Muscle of back (tissue), 11 donors: Measurements from ENCODE around the gene ACAA1. TPM values are rescaled to one million over a fixed set of nuclear protein-coding genes. Genes with fewer than 3 reads are reported as not detected.
"Not testable (repeated sequence)": the region's sequence is repeated elsewhere in the genome, so short reads cannot be mapped to it uniquely, and the experiment has no call there.

ENCODE experiments used
- DNase-seq, 3 donors: peaks; one replicate each; pipeline versions ENCODE4 v3.0.0 to v3.0.0-alpha.2; 2013
- polyA plus RNA-seq, 10 donors: library from polyadenylated mRNA; unstranded; fragments of 120-200 nt; gene quantifications; one replicate each; pipeline ENCODE4 v1.2.1, GENCODE V29; 2013; ENCODE audit not compliant: insufficient read length in 10 of 10

ACAA1 gene
- polyA plus RNA-seq, 10 donors = 27.6 to 37.4 (median 30.3) TPM

- peak in 2 of 3 donors; percentile 14 to 36 for DNase-seq
These were observed 855 bp upstream of the ACAA1 start for GRCh38 chr3:38137615-38138348.

- DNase-seq = no peak
These were observed 542 bp downstream of the ACAA1 start for GRCh38 chr3:38136393-38136776.

- DNase-seq = not testable (repeated sequence)
These were observed 1.2 kb downstream of the ACAA1 start for GRCh38 chr3:38135621-38136277.

- DNase-seq = not testable (repeated sequence)
These were observed 2.3 kb downstream of the ACAA1 start for GRCh38 chr3:38134517-38135143.

GRCh38 chr3:38133557-38134405 is 3.1 kb downstream of the ACAA1 start:
- no peak for DNase-seq

GRCh38 chr3:38133209-38133556 is 3.7 kb downstream of the ACAA1 start:
- DNase-seq = no peak

GRCh38 chr3:38131621-38132369 is 5.1 kb downstream of the ACAA1 start:
- peak in 1 of 3 donors; percentile 34 for DNase-seq

GRCh38 chr3:38130631-38131065 is 6.3 kb downstream of the ACAA1 start:
- no peak for DNase-seq

GRCh38 chr3:38129058-38129457 is 7.9 kb downstream of the ACAA1 start:
- no peak for DNase-seq

GRCh38 chr3:38128303-38128655 is 8.6 kb downstream of the ACAA1 start:
- DNase-seq = no peak

- DNase-seq = no peak
These were observed 9.2 kb downstream of the ACAA1 start for GRCh38 chr3:38127611-38128302.

- no peak for DNase-seq
These were observed 10.6 kb downstream of the ACAA1 start for GRCh38 chr3:38126121-38126892.

- no peak for DNase-seq
These were observed 11.4 kb downstream of the ACAA1 start for GRCh38 chr3:38125305-38126120.

- DNase-seq = no peak
These were observed 12.4 kb downstream of the ACAA1 start for GRCh38 chr3:38124324-38125122.

GRCh38 chr3:38122712-38123290 is 14.1 kb downstream of the ACAA1 start:
- no peak for DNase-seq

- no peak for DNase-seq
These were observed 15.0 kb downstream of the ACAA1 start for GRCh38 chr3:38121832-38122461.

GRCh38 chr3:38121451-38121831 is 15.5 kb downstream of the ACAA1 start:
- no peak for DNase-seq
